K562 (cell line): Measurements from ENCODE around the gene PCP4L1. TPM values are rescaled to one million over a fixed set of nuclear protein-coding genes. Genes with fewer than 3 reads are reported as not detected.

Experiments used
- ATAC-seq: fragments of 200-7000 bp; cut with Tn5 transposase; 3 replicates; pipeline ENCODE4 v1.9.1; 2020; ENCODE audit warnings: moderate library complexity
- BruUV-seq: library from RNA; stranded (reverse); fragments of 400-500 nt; replicated peaks from 2 replicates; lab custom pipeline; 2021; lab: Mats Ljungman, UMichigan
- CTCF ChIA-PET: fragments of 300-600 bp; formaldehyde crosslinking; extraction: SDS; loops from one replicate; lab custom pipeline; 2021; ENCODE audit warnings: low intra/inter-chr PET ratio; lab: Yijun Ruan, JAX
- POLR2A ChIA-PET: fragments of 300-600, 350-650 bp; sonication (Branson Sonifier 250); formaldehyde crosslinking; extraction: SDS; loops from one replicate; lab custom pipeline; 2021; ENCODE audit warnings: antibody characterized with exemption, inconsistent platforms; lab: Yijun Ruan, JAX
- DNase-seq, 4 experiments: peaks; one replicate each; pipeline versions ENCODE4 v3.0.0 to v3.0.0-alpha.2; 2011 to 2018; ENCODE audit warnings: low spot score in 3 of 4, mixed read lengths in 3 of 4; ENCODE audit errors: extremely low read depth in 1 of 4
- FAIRE-seq: peaks from 2 replicates; lab custom pipeline; 2011; peaks lifted over from hg19 to GRCh38; lab: Jason Lieb, UNC
- H2AFZ ChIP-seq: 2 replicates; pipeline ENCODE4 v1.6.0; 2011; ENCODE audit warnings: low read depth, low read length, control low read depth, inconsistent platforms
- H3K27ac ChIP-seq: fragments of 200-600 bp; 3 replicates; pipeline ENCODE4 v1.8.0; 2011; ENCODE audit warnings: low read depth, mild to moderate bottlenecking, control low read depth, inconsistent platforms, low read length, moderate library complexity, mixed read lengths; ENCODE audit errors: extremely low read depth
- H3K27me3 ChIP-seq, 2 experiments: fragments of 300-600 bp in 1 of 2; 2 replicates in 1 of 2; 3 replicates in 1 of 2; pipeline versions ENCODE4 v1.6.0 to v1.8.0; 2011; ENCODE audit warnings: inconsistent platforms in 2 of 2, low read length in 2 of 2, mild to moderate bottlenecking in 1 of 2, mixed read lengths in 1 of 2, moderate library complexity in 1 of 2; ENCODE audit not compliant: control insufficient read depth in 2 of 2, insufficient read depth in 2 of 2
- H3K36me3 ChIP-seq: fragments of 300-600 bp; 3 replicates; pipeline ENCODE4 v1.8.0; 2011; ENCODE audit warnings: mild to moderate bottlenecking, low read length, inconsistent platforms; ENCODE audit not compliant: control insufficient read depth, insufficient read depth
- H3K4me1 ChIP-seq, 2 experiments: fragments of 200-600 bp in 1 of 2; replicated peaks in 1 of 2; 2 replicates in 1 of 2; 3 replicates in 1 of 2; pipeline versions ENCODE4 v1.5.1 to v1.8.0; 2011; ENCODE audit warnings: inconsistent platforms in 2 of 2, low read length in 2 of 2, mild to moderate bottlenecking in 1 of 2, mixed read lengths in 1 of 2, moderate library complexity in 1 of 2; ENCODE audit not compliant: control insufficient read depth in 2 of 2, insufficient read depth in 2 of 2
- H3K4me2 ChIP-seq: 2 replicates; pipeline ENCODE4 v1.6.1; 2011; ENCODE audit warnings: low read length, control low read depth, inconsistent platforms, mixed read lengths; ENCODE audit not compliant: insufficient read depth
- H3K4me3 ChIP-seq: fragments of 200-600 bp; sonication (generic), shearing (Covaris generic); 2 replicates; pipeline ENCODE4 v1.5.1; 2016; ENCODE audit warnings: control low read depth, inconsistent platforms
- H3K79me2 ChIP-seq: fragments of 200-600 bp; 3 replicates; pipeline ENCODE4 v1.8.0; 2011; ENCODE audit warnings: low read length, inconsistent platforms; ENCODE audit not compliant: control insufficient read depth, insufficient read depth
- H3K9ac ChIP-seq, 2 experiments: 2 replicates each; pipeline versions ENCODE4 v1.6.0 to v1.6.1; 2011; ENCODE audit warnings: low read depth in 2 of 2, low read length in 2 of 2, control low read depth in 1 of 2, inconsistent platforms in 1 of 2, mild to moderate bottlenecking in 1 of 2, mixed read lengths in 1 of 2; ENCODE audit not compliant: insufficient read depth in 1 of 2
- H3K9me1 ChIP-seq: one replicate; pipeline ENCODE4 v1.6.0; 2011; ENCODE audit warnings: inconsistent platforms, mild to moderate bottlenecking, low read length, moderate library complexity; ENCODE audit not compliant: control insufficient read depth, insufficient read depth
- H3K9me3 ChIP-seq: replicated peaks from 2 replicates; pipeline ENCODE4 v1.5.1; 2011; ENCODE audit warnings: low read depth, low read length, inconsistent platforms; ENCODE audit not compliant: control insufficient read depth, insufficient read depth
- H4K20me1 ChIP-seq: replicated peaks from 2 replicates; pipeline ENCODE4 v1.6.1; 2011; ENCODE audit warnings: low read length, inconsistent platforms, mixed read lengths; ENCODE audit not compliant: control insufficient read depth, insufficient read depth
- BCL6 ChIP-seq: fragments of 250-450 bp; sonication (Bioruptor Pico); IDR thresholded peaks from 2 replicates; pipeline ENCODE4 v1.4.0; 2020
- CEBPB ChIP-seq: fragments of 450-650 bp; IDR thresholded peaks from 2 replicates; pipeline ENCODE4 v1.6.1; 2016; ENCODE audit warnings: missing genetic modification characterization, missing compliant biosample characterization
- CEBPG ChIP-seq, 3 experiments: fragments of 200-800 bp in 1 of 3; sonication (Bioruptor generic) in 1 of 3; sonication (generic) in 1 of 3; formaldehyde crosslinking in 1 of 3; IDR thresholded peaks in 2 of 3; conservative IDR thresholded peaks in 1 of 3; 2 replicates each; pipeline versions ENCODE4 v1.6.1 to v1.8.0; 2016 to 2022; ENCODE audit warnings: missing compliant biosample characterization in 2 of 3, missing genetic modification characterization in 2 of 3, mild to moderate bottlenecking in 1 of 3, missing genetic modification reagents in 1 of 3
- CHD4 ChIP-seq: fragments of 200-600 bp; sonication (generic); IDR thresholded peaks from 3 replicates; pipeline ENCODE4 v1.6.1; 2012; ENCODE audit warnings: low read depth, mild to moderate bottlenecking, mixed read lengths, low read length, inconsistent platforms; ENCODE audit not compliant: insufficient read depth, insufficient replicate concordance, poor library complexity, severe bottlenecking
- FOXK1 ChIP-seq: sonication (generic); formaldehyde crosslinking; IDR thresholded peaks from 2 replicates; pipeline ENCODE4 v1.8.0; 2022; ENCODE audit warnings: missing genetic modification reagents, mild to moderate bottlenecking, borderline replicate concordance
- KHSRP ChIP-seq: fragments of 450-650 bp; IDR thresholded peaks from 2 replicates; pipeline ENCODE4 v1.6.1; 2017
- PML ChIP-seq: IDR thresholded peaks from 2 replicates; pipeline ENCODE4 v1.6.1; 2012; ENCODE audit warnings: low read length, inconsistent platforms
- POLR2A ChIP-seq: fragments of 450-650 bp; conservative IDR thresholded peaks from 2 replicates; pipeline ENCODE4 v1.6.1; 2016
- POLR3A ChIP-seq: IDR thresholded peaks from 2 replicates; pipeline ENCODE4 v1.6.1; 2011; ENCODE audit warnings: borderline replicate concordance, mild to moderate bottlenecking, moderate library complexity; ENCODE audit not compliant: insufficient read length, insufficient read depth; ENCODE audit errors: extremely low read depth
- PTRF ChIP-seq: fragments of 450-650 bp; IDR thresholded peaks from 2 replicates; pipeline ENCODE4 v1.6.1; 2016; ENCODE audit warnings: mild to moderate bottlenecking, missing genetic modification characterization, missing compliant biosample characterization
- PYGO2 ChIP-seq: fragments of 450-650 bp; IDR thresholded peaks from 2 replicates; pipeline ENCODE4 v1.6.1; 2016; ENCODE audit warnings: mild to moderate bottlenecking, missing genetic modification characterization, moderate library complexity, missing compliant biosample characterization
- SREBF2 ChIP-seq: sonication (generic); formaldehyde crosslinking; IDR thresholded peaks from 2 replicates; pipeline ENCODE4 v1.4.0; 2020; ENCODE audit warnings: mild to moderate bottlenecking, missing genetic modification reagents
- TBL1XR1 ChIP-seq, 2 experiments: IDR thresholded peaks; 2 replicates each; pipeline ENCODE4 v1.6.1; 2012; ENCODE audit warnings: improper control_type of control experiment in 2 of 2, low read length in 2 of 2, mild to moderate bottlenecking in 1 of 2
- U2AF1 ChIP-seq: fragments of 200-400 bp; formaldehyde crosslinking; optimal IDR thresholded peaks from 2 replicates; pipeline ENCODE3; 2017; ENCODE audit warnings: mild to moderate bottlenecking, low read depth, low read length, moderate library complexity
- ZEB2 ChIP-seq: fragments of 450-650 bp; IDR thresholded peaks from 2 replicates; pipeline ENCODE4 v1.6.1; 2016
- WGBS: fragments of 100-300 bp; shearing (Covaris generic); methylation state at CpG from one replicate; pipeline ENCODE4 v1.1.6; 2016; ENCODE audit warnings: low coverage, mixed read lengths; ENCODE audit not compliant: insufficient coverage; ENCODE audit errors: missing lambda C conversion rate; 5-methylcytosine and 5-hydroxymethylcytosine counted together
- in situ Hi-C: fragments of 300-500 bp; cut with MboI; formaldehyde crosslinking; loops from 4 replicates; pipeline ENCODE4 v1.15.0; 2018; ENCODE audit warnings: inconsistent platforms, mixed read lengths
- intact Hi-C: fragments of 100-400 bp; cut with micrococcal nuclease; formaldehyde crosslinking; loops from 2 replicates; pipeline ENCODE4 v1.14.2; 2022
- polyA plus RNA-seq, 8 experiments: library from polyadenylated mRNA; depleted of rRNA in 4 of 8; stranded (reverse) in 5 of 8; unstranded in 3 of 8; fragments of >200 nt; fragmentation: Nextera tagmentation in 2 of 8; fragmentation: Illumina TruSeq in 1 of 8; extraction: Ambion mirVana in 2 of 8; extraction: Trizol in 1 of 8; gene quantifications; 2 replicates each; pipeline versions ENCODE4 v1.2.1 to v1.2.3, GENCODE V29; 2011 to 2014; ENCODE audit warnings: inconsistent platforms in 1 of 8, missing spikeins in 1 of 8
- total RNA-seq, 7 experiments: library from RNA; depleted of rRNA in 6 of 7; stranded (reverse); fragments of >200 nt in 6 of 7; fragmentation: Illumina TruSeq in 2 of 7; extraction: Trizol in 2 of 7; gene quantifications; 2 replicates each; pipeline versions ENCODE4 v1.2.1 to v1.2.3, GENCODE V29; 2011 to 2021; ENCODE audit warnings: low replicate concordance in 1 of 7
- TF ChIP-seq, protein P1 (sequence below): fragments of 450-650 bp; IDR thresholded peaks from 2 replicates; pipeline ENCODE4 v1.6.1; 2016; ENCODE audit warnings: mild to moderate bottlenecking
- TF ChIP-seq, protein P2 (sequence below): fragments of 250-450 bp; sonication (Bioruptor Pico); IDR thresholded peaks from 2 replicates; pipeline ENCODE4 v1.5.0; 2021; ENCODE audit warnings: mild to moderate bottlenecking, borderline replicate concordance
- TF ChIP-seq, protein P3 (sequence below), 2 experiments: fragments of 450-650 bp in 1 of 2; sonication (generic) in 1 of 2; formaldehyde crosslinking in 1 of 2; IDR thresholded peaks in 1 of 2; conservative IDR thresholded peaks in 1 of 2; 2 replicates each; pipeline versions ENCODE4 v1.6.1 to v1.8.1; 2016 to 2023; ENCODE audit warnings: mild to moderate bottlenecking in 2 of 2, moderate library complexity in 2 of 2, inconsistent platforms in 1 of 2, missing genetic modification reagents in 1 of 2

Gene PCP4L1
- total and polyA plus RNA-seq, 9 of the 15 experiments (the other 6 are each of a cell fraction or from before 2014, with no cell fraction given): not detected

DNA sequence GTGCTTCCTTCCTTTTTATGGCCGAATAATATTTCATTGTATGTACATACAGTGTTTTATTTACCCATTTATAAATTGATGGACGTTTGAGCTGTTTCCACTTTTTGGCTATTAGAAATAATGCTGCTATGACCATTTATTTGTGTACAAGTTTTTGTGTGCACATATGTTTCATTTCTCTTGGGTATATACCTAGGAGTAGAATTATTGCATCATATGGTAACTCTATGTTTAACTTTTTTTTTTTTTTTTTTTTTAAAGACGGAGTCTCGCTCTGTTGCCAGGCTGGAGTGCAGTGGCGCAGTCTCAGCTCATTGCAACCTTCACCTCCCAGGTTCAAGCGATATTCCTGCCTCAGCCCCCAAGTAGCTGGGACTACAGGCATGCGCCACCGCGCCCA, 74.6 kb downstream of the PCP4L1 start:
- FAIRE-seq: no peak
- CTCF ChIA-PET: no interaction called here
- TF ChIP-seq FOXK1 (CRISPR knock-in tag) (no peak), CHD4 (no peak), CEBPG (CRISPR knock-in tag; IDR thresholded peaks at IDR 0.05) (no peak), CEBPG (tag; conservative IDR thresholded peaks at IDR 0.05 in 1 of 2, IDR thresholded peaks at IDR 0.05 in 1 of 2) (peak; percentile 51 to 82), KHSRP (no peak), POLR3A (no peak), PTRF (tag) (no peak), CEBPB (tag) (peak; percentile 43; the same call in 1 of the 2 replicates), PYGO2 (tag) (no peak), SREBF2 (CRISPR knock-in tag) (no peak), BCL6 (no peak), U2AF1 (no peak), TBL1XR1 (IDR thresholded peaks at IDR 0.05; ENCODE audit: low read length in 2 of 2) (no peak), PML (no peak), POLR2A (no peak), ZEB2 (no peak)
- TF ChIP-seq, protein P1, sequence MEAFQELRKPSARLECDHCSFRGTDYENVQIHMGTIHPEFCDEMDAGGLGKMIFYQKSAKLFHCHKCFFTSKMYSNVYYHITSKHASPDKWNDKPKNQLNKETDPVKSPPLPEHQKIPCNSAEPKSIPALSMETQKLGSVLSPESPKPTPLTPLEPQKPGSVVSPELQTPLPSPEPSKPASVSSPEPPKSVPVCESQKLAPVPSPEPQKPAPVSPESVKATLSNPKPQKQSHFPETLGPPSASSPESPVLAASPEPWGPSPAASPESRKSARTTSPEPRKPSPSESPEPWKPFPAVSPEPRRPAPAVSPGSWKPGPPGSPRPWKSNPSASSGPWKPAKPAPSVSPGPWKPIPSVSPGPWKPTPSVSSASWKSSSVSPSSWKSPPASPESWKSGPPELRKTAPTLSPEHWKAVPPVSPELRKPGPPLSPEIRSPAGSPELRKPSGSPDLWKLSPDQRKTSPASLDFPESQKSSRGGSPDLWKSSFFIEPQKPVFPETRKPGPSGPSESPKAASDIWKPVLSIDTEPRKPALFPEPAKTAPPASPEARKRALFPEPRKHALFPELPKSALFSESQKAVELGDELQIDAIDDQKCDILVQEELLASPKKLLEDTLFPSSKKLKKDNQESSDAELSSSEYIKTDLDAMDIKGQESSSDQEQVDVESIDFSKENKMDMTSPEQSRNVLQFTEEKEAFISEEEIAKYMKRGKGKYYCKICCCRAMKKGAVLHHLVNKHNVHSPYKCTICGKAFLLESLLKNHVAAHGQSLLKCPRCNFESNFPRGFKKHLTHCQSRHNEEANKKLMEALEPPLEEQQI: no peak
- TF ChIP-seq, protein P2, sequence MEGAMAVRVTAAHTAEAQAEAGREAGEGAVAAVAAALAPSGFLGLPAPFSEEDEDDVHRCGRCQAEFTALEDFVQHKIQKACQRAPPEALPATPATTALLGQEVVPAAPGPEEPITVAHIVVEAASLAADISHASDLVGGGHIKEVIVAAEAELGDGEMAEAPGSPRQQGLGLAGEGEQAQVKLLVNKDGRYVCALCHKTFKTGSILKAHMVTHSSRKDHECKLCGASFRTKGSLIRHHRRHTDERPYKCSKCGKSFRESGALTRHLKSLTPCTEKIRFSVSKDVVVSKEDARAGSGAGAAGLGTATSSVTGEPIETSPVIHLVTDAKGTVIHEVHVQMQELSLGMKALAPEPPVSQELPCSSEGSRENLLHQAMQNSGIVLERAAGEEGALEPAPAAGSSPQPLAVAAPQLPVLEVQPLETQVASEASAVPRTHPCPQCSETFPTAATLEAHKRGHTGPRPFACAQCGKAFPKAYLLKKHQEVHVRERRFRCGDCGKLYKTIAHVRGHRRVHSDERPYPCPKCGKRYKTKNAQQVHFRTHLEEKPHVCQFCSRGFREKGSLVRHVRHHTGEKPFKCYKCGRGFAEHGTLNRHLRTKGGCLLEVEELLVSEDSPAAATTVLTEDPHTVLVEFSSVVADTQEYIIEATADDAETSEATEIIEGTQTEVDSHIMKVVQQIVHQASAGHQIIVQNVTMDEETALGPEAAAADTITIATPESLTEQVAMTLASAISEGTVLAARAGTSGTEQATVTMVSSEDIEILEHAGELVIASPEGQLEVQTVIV (CRISPR knock-in tag): no peak
- TF ChIP-seq, protein P3, sequence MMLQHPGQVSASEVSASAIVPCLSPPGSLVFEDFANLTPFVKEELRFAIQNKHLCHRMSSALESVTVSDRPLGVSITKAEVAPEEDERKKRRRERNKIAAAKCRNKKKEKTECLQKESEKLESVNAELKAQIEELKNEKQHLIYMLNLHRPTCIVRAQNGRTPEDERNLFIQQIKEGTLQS (IDR thresholded peaks at IDR 0.05): peak; percentile 29; the same call in 1 of the 2 replicates
- TF ChIP-seq, protein P3 (CRISPR knock-in tag; conservative IDR thresholded peaks at IDR 0.05): no peak

More for the DNA sequence above, 74.6 kb downstream of the PCP4L1 start:
- no peak for DNase-seq
- in situ Hi-C loops (no loop called here), intact Hi-C loops (no loop called here)
- POLR2A ChIA-PET: interaction anchor here (0.7 to 1.0 kb wide), 3 partner anchors 19 to 416 kb away, joined by 3 to 4 read pairs (median 3); partner anchors contain the start of genes DUSP12 and SDHC
- Histone ChIP-seq H2AFZ (no peak overlapping the region), H3K9ac (no peak overlapping the region), H3K27ac (no peak overlapping the region), H3K9me3 (no peaks in the 10 kb centered on the region), H3K4me2 (no peak overlapping the region), H3K4me3 (no peak overlapping the region), H3K9me1 (no peaks in the 10 kb centered on the region), H4K20me1 (no peaks in the 10 kb centered on the region), H3K79me2 (no peaks in the 10 kb centered on the region), H3K27me3 (no peaks in the 10 kb centered on the region), H3K4me1 (no peaks in the 10 kb centered on the region), H3K36me3 (peaks cover 87% of the 10 kb centered on the region)
- no TSS peak for BruUV-seq
- WGBS: 86% methylated on average over 5 of the region's 9 CpGs
- no peak for ATAC-seq
